HG03571 (cell line): ENCODE data around the gene ARHGDIA.

ENCODE experiments used
- ATAC-seq: cut with Tn5 transposase; IDR thresholded peaks from one replicate; pipeline ENCODE4 v1.9.1; 2021; ENCODE audit not compliant: unreplicated experiment

The ARHGDIA gene

GRCh38 chr17:81888988-81889595, 18.0 kb upstream of the ARHGDIA start:
- ATAC-seq, result no peak

- ATAC-seq, result no peak
Observed at GRCh38 chr17:81888105-81888987, 17.2 kb upstream of the ARHGDIA start.

- ATAC-seq, result no peak
Observed at GRCh38 chr17:81885869-81886548, 14.9 kb upstream of the ARHGDIA start.

GRCh38 chr17:81885454-81885853, 14.3 kb upstream of the ARHGDIA start:
- no peak for ATAC-seq

GRCh38 chr17:81884968-81885367, 13.8 kb upstream of the ARHGDIA start:
- no peak for ATAC-seq

GRCh38 chr17:81884520-81884919, 13.4 kb upstream of the ARHGDIA start:
- no peak for ATAC-seq

- no peak for ATAC-seq
Observed at GRCh38 chr17:81879121-81879520, 8.0 kb upstream of the ARHGDIA start.

GRCh38 chr17:81878294-81878693, 7.2 kb upstream of the ARHGDIA start:
- ATAC-seq, result no peak

GRCh38 chr17:81877569-81877968, 6.4 kb upstream of the ARHGDIA start:
- no peak for ATAC-seq

- ATAC-seq, result peak; percentile 40
Observed at GRCh38 chr17:81871387-81872230, 472 bp upstream of the ARHGDIA start.

GRCh38 chr17:81870131-81870980, 781 bp downstream of the ARHGDIA start:
- ATAC-seq, result peak; percentile 21

- no peak for ATAC-seq
Observed at GRCh38 chr17:81869221-81870130, 1.7 kb downstream of the ARHGDIA start.

- ATAC-seq, result no peak
Observed at GRCh38 chr17:81868674-81869220, 2.4 kb downstream of the ARHGDIA start.

GRCh38 chr17:81867991-81868673, 3.0 kb downstream of the ARHGDIA start:
- ATAC-seq, result no peak

- no peak for ATAC-seq
Observed at GRCh38 chr17:81867170-81867990, 3.8 kb downstream of the ARHGDIA start.

- no peak for ATAC-seq
Observed at GRCh38 chr17:81866440-81867169, 4.5 kb downstream of the ARHGDIA start.
